HG02938 (cell line): ENCODE measurements around the gene DENND1A.

Experiments
- ATAC-seq: cut with Tn5 transposase; IDR thresholded peaks from one replicate; pipeline ENCODE4 v1.9.1; 2021; ENCODE audit warnings: mild to moderate bottlenecking, moderate library complexity; ENCODE audit not compliant: unreplicated experiment

Gene DENND1A

DNA sequence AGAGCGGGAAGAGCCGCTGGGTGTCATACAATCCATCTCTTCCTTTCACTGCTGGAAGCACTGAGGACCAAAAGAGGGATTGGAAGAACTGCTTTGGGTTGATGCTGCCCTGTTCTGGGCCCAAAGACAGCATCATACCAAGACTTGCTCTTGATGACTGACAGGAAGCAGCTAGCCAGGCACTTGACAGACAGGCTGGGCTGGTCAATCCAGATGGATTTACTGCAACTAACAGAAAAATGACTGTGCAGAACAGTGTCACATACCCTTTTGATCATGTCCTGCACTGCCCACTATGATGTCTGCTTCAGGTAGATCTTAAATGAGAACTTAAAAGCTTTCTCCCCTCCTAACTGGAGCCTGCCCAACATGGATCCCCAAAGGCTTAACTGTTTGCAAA lies 416.4 kb downstream of the DENND1A start:
- ATAC-seq, result no peak

DNA sequence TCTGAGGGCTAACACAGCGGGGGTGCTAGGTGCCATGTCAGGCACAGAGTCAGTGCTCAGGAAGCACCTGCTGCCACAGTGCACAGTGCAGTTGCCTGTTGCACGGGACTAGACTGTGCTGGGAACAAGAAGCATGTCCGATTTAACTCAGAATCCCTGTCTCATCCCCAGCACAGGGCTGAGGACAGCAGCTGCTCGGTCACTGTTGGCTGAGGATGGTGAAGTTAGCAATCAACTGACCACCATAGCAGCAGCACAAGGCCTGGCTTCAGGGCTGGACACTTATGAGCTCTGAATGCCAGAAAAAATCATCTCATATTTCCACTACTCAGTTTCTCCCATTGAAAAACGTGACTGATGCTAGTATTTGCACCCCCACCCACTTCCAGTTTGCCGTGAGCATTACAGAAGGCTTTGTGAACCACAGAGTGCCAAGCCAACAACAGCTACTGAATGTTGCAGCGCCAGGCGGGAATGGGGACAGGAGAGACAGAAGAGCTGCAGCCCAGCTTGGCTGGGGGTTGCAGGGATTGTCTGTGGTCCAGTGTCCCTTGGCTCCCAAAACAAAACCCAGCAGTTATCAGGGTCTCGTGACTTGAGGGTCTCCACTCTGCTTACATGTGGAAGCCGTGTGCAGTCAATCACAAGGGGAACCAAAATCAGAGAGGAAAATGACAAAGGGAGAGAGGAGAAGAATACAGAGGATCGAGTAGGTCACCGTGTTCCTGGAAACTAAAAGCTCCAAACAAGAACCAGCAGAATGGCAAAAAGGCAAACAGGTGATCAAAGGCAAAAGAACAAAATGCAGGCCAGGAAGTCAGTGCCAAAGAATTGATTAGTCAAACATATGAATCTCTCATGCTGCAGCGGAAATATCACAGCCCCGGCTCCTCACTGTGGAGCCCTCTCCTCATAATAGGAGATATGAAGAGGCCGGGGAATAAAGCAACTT lies 418.3 kb downstream of the DENND1A start:
- no peak for ATAC-seq

DNA sequence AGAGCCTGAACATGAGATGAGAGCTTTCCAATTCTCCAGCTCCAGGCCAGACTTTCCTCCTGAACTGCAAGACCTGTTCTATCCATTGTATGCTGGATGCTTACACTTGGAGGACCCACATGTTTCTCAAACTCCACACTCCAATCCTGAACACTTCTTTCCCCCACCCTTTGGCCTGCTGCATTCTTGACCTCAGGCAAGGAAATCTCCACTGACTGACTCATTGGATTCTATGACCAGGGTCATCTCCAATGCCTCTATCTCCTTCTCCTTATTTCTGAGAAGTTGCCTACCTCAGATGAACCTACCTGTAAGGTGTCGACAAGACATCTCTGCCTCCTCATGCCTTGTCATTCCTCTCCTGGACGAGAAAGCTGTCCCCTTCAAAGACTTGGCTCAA lies 420.3 kb downstream of the DENND1A start:
- ATAC-seq, result no peak

DNA sequence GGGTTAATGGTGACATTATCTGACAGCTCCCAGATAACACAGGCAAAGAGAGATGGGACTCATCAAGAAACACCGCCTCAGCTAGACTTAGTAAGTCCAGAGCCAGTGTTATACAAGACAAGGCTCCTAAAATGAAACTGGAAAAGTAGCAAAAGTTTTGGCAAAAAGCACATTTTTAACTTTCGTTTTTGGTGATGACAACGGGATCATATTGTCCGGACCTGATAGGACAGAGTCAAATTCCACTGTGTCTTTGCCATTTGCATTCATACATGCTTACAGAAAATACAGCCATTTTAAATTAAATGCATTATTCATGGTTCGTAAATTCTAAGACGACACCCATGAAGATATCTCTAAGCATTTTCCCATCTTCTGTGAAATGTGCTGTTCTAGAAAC lies 421.9 kb downstream of the DENND1A start:
- no peak for ATAC-seq

DNA sequence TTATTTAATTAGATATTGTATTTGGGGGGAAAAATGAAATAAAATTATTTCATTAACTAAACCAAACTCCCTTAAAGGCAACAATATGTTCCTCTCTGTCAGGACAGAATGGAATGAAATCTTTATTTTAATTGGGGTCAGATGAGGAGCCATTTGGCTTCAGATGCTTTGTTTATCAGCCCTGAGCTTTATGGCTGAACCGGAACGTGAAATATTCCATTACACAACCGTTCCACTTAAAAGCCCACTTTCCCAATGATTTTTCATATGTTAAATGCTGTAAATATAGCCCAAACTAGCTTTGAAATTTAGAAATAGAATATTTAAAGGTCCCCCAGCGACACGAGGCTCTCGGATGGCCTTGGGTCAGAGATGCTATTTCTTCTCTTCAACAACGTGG lies 424.4 kb downstream of the DENND1A start:
- no peak for ATAC-seq

DNA sequence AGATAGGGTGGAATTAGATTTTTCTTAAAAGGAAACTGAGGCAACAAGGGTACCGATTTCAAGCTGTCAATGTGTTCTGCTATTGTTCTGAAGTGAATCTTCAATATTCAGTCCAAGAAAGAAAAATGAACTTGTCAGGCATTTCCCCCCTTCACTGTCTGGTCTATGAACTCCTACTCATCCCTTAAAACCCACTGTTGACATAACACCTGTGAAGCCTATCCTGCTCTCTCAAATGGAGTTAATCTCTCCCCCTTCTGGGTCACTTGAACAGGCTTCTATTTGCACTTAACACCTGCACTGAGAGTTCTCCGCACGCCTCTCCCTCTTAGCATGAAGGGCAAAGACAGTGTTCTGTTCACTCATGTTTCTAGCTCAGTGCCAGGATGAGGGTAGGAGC lies 429.6 kb downstream of the DENND1A start:
- ATAC-seq, result no peak

DNA sequence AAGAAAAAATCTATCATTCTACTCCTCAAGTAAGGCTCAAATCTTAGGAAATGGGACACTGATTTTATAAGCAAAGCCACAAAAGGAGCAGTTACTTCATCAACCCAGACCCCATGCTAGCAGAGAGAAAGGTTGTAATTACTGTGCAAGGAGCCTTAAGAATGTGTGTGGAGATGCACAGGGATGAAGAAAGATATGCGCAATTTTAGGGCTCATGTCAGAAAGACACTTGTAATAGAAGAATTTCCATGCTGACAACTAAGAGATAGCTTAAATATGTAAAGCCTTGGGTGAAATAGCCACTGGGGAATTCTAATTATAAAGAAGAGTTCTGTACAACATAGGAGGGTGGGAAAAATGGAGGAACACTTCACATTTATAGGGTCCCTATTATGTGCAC lies 432.1 kb downstream of the DENND1A start:
- ATAC-seq, result no peak

DNA sequence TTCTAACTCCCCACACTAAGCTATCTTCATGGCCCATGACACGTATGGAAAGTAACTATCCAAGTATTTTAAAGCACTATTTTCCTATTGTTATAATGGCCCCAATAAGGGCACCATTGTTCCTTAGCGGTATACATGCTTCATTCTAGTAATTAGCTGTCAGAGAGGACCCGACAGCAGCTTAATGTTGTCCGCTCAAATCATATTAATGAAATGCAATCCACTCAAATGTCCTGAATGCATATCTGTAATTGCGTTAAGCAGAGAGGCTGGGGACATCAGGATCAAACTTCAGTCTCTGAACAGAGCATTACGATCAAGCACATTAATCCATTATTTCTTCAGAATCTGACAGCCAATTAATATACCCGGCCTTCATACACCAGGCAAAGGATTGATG lies 434.2 kb downstream of the DENND1A start:
- ATAC-seq, result no peak

DNA sequence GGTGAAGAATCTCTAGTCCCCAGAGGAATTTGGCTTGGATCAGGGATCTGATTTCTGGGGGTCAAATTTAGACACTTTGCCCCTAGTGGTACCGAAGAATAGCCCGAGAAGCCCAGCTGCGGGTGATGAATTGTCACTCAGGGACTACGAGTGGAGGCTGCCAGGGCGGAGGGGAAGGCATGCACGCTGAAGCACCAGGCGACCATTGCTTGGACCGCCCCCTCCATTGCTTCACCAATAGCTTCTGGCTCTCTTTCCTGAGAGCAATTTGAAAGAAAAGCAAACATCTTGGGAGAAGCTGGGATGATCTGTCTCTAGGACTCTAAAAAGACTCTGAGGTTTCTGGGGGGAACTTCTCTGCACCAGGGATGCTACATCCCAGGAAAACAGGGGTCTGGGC lies 436.3 kb downstream of the DENND1A start:
- no peak for ATAC-seq

DNA sequence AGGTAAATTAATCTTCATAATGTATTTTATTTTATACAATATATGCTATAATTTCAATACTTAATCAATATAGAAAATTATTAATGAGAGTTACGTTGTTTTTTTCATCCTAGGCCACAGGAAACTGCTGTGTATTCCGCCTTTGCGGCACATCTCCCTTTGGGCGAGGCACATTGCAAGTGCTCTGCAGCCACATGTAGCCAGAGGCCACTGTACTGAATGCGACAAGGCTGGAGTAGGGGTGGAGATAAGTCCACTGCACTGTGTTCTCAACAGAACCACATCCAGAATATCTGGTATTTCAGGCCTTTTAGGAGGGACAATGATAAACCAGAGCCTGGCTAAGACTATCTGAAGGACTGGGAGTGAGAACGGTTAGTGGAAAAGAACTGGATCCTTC lies 439.2 kb downstream of the DENND1A start:
- ATAC-seq, result no peak

DNA sequence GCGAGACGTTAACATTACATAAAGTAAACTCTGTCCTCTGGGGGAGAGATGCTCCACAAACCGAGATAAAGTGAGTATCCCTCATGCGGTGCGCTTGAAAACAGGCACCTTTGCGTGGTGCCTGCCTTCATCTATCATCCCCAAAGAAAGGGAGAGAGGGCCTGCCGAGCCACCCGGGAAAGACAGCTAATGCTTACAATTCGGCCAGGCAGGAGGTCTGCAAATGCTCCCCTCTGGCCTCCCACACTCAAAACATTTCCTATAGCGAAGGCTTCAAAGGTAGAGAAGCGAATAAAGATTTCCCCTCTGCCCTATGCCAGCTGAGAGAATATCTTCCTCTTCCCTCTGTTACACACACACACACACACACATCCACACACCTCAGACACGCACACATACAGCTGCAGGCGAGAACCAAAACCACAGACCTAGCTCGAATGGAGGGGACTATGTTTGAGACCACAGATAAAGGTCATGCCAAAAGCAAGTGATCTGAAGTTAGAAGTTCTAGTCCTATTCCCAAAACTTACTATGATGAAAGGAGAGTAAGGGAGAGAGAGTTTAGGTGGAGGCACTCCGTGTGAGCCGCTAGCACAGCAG lies 441.1 kb downstream of the DENND1A start:
- no peak for ATAC-seq

DNA sequence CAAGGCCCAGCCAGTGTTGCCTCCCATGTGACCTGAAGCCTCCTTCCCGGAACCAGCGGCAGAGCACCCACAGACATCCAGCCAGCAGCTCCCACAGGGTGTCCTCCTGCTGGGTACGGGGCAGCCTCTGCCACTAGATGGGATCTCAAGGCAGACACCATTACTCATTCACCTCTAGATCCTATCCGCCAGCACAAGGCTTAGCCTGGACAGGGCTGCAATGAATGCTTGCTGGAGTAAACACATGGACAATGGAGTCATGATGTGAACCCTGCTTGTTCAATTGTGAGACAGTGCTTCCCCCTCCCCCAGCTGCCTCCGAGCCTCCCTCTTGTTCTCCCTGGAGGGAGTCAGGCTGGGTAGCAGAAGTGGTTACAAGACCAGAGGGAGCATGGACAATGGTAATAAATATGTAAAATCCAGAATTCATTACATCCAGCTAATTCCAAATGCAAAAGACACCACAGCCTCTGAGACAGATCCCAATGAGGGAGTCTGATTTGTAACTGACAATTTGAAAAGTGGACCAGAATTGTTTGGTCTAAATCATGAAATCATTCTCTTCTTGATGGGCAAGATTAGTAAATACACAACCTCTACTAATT lies 441.9 kb downstream of the DENND1A start:
- ATAC-seq, result no peak

DNA sequence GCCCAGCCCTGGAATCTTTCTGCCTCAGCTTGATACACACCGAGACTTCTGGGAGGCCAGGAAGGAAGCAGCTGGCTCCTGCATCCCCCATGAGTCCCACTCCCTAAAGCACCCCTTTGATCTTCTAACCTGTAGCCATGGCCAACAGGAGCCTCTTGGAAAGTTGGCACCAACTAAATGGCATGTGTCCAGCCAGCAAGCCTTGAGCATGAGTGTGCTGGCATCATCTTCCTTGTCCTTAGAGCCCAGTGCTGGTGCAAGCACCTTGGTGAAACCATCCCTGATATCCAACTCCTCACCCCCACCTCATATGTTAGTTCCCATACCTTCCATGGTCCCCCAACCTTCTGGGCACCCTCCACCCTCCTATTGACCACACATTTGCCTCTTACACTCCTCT lies 443.5 kb downstream of the DENND1A start:
- no peak for ATAC-seq

DNA sequence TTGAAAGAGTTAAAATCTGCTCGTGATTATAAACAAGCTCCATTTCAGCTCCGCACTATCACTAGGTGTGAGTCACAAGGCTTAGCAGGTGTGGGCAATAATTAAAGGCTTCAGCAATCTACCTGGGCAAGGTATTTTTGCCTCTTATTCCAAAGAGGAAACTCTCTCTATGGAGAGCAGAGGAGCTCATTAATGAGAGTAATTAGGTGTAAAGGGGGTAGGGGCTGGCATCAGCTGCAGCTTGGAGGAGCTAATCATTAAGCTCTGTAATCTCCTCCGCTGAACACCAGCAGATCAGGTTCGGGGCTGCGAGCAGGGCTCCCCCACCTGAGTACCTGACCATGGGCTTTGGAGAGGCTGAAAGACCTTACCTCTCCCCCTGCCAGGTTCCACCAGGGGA lies 444.7 kb downstream of the DENND1A start:
- ATAC-seq, result no peak

DNA sequence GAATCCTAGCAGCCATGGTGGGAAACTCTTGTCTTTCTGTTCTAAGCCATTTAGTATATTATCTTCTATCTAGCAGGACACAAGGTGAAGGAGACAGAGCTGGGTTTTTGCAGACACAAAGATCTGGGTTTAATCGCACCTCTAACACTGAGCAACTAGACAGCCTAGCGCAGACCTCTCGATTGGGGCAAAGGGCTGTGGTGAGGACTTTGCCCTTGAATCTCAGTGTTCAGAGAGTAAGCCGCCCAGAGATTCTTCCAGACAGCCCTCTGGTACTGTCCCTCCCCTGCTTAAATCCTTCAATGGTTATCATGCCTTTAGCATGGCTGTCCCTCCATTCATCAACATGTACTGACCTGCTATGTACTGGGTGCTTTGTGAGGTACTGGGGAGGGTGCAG lies 445.8 kb downstream of the DENND1A start:
- ATAC-seq, result no peak

DNA sequence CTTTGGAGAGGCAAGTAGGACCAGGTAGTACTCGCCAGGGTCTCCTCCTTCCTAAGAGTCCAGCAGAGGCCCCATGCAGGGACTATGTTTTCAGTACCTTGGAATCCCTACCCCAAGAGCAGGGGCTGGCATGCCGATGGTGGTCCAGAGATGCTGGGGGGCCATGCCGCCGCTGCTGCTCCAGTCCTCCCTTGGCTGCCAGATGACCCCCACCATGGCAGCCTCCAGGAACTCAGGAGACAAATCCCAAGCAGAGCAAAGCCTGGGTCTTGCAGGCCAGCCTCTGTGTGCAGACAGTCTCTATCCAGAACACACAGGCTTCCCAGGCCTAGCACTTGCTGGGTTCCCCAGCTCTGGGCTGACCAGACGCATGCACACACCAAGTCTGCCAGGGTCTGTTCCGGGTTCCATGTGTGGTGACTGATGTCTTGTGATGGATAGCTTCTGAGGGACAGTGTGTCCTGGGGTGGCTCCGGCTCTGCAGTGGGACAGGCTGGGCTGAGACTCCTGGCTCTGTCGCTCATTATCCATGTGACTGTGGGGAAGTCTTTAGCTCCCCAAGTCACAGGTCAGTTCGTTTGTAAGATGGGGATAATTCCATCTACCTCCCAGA lies 446.6 kb downstream of the DENND1A start:
- no peak for ATAC-seq

DNA sequence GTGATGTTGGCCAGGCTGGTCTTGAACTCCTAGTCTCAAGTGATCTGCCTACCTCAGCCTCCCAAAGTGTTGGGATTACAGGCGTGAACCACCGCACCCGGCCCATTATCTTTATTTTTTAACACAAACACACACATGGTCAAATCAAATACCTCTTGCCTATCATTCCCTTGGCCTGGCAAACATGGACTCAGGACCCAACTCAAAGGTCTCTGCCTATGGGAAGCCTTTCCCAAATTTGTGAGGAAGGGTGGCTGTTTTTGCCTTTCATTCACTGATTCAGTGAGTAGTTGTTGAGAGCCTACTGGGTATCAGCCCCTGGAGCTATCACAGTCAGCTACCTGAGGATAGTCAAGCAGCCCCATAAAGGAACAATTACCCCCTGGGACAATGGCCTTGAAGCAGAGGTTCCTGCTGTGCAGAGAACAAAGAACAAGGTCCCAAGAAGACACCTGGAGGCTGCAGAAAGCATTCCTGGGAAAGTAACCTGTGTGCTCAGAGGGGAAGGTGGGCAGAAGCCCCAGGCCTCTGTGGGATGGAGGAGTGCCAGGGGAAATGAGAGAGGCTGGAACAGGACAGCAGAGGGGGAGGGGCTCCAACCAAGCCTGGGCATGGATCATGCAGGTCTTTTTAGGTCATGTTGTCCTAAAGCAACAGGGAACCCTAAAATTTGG lies 447.5 kb downstream of the DENND1A start:
- ATAC-seq, result no peak

DNA sequence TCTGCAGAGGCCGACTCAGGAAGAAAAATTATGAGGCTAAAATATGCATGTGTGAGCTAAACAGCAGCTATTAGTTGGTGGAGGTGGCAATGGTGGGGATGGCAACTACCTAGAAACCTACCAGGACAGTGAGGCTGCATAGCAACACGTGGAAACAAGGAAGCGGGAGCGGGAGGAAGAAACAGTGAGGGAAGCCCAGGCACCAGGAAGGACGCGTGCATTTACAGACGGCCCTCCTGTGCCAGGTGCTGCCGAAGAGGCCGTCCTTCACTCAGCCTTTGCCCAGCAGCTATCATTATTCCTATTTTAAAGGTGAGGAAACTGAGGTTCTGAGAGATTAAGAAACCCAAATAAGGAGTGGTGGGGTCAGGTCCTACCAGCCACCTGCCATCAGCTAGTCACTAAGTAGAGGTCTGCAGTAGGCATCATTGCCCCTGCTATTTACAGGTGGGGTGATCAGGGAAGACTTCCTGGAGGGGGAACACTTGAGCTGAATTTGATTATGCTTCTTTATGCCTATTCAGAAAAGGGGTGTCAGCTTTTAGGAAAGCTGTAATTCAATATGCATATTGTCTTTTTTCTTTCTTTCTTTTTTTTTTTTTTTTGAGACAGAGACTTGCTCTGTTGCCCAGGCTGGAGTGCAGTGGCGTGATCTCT lies 448.6 kb downstream of the DENND1A start:
- ATAC-seq, result no peak

DNA sequence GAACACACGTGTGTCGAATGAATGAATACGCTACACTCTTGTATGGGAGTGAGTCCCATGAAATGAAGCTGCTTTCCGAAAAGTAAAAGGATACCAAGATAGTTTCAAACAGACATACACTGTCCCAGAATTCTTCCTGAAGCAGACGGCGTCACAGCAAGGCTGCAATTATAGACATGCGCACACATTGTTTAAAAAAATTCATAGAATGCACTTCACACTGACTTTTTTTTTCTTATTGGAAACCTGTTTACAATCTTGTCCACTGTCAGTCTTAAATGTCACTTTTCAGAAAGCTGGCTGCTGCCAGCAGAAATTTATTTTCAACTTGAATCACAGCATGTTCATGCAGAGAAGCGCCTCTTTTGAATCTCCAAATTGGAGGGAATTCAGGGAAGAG lies 449.1 kb downstream of the DENND1A start:
- no peak for ATAC-seq

DNA sequence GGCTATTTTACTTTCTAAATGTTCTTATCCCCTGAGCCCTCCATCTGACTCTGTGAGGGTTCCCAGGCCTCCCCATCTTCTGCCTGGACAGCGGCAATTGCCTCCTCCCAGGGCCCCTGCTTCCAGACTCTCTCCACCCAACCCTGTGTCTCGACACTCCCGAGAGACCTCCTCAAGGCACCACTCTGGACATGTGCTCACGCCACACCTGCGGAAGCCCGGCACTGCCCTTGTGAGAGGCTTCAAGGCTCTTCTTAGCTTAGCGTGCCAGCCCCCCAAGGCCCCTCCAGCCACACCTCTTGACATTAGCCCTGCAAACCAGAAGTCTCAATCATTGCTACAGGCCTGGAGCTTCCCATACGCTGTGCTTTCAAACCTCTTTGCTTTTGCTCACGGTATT lies 449.8 kb downstream of the DENND1A start:
- ATAC-seq, result no peak
